NCI-H2107 (cell line): ENCODE data around the gene RNF180.
"Not testable (repeated sequence)": the region's sequence is repeated elsewhere in the genome, so short reads cannot be mapped to it uniquely, and the experiment has no call there.

Experiments
- DNase-seq: peaks from one replicate; lab custom pipeline; 2025; lab: John Stamatoyannopoulos, UW

The RNF180 gene

DNA sequence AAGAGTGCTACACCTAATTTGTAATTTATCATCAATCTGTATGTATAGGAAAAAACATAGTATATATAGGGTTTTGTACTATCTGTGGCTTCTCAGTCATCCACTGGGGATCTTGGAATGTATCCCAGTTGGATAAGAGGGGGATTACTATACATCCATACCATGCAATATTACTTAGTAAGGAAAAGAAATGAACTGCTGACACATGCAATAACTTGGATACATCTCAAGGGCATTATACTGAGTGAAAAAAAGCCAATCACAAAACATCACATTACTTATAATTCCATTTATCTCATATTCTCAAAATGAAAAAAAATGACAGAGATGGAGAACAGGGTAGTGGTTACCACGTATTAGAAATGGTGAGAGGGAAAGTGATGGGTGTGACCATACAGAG, 231.9 kb downstream of the RNF180 start:
- no peak for DNase-seq

GRCh38 chr5:64398735-64399134, 233.1 kb downstream of the RNF180 start:
- not testable (repeated sequence) for DNase-seq

GRCh38 chr5:64407103-64407825, 241.6 kb downstream of the RNF180 start:
- not testable (repeated sequence) for DNase-seq

DNA sequence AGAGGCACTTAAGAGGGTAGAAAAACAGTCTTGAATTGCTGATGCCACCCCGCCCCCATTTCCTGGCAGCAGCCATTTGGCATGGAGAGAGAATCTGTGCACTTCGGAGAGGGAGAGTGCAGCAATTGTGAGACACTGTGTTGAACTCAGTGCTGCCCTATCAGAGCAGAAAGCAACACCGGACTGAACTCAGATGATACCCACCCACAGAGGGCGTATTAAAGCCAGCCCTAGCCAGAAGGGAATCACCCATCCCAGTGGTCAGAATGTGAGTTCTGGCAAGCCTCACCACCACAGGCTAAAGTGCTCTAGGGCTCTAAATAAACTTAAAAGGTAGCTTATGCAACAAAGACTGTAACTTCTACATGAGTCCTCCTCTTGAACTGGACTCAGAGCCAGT, 251.7 kb downstream of the RNF180 start:
- DNase-seq, result no peak

GRCh38 chr5:64418013-64418412, 252.4 kb downstream of the RNF180 start:
- DNase-seq, result no peak
